WTC11 (cell line): ENCODE measurements around the gene MYH9. TPM values are rescaled to one million over a fixed set of nuclear protein-coding genes. Genes with fewer than 3 reads are reported as not detected.

Source experiments
- ATAC-seq: fragments of 200-7000 bp; cut with Tn5 transposase; 2 replicates; pipeline ENCODE4 v1.10.0; 2021; ENCODE audit warnings: mild to moderate bottlenecking, moderate library complexity
- CTCF ChIA-PET: fragments of 300-600 bp; sonication (Branson Sonifier 250); formaldehyde crosslinking; loops from one replicate; lab custom pipeline; 2021; ENCODE audit warnings: antibody characterized with exemption; lab: Charles Lee
- POLR2A ChIA-PET: fragments of 350-600 bp; sonication (Branson Sonifier 250); formaldehyde crosslinking; loops from one replicate; lab custom pipeline; 2021; ENCODE audit warnings: antibody characterized with exemption; lab: Charles Lee
- DNase-seq: peaks from one replicate; pipeline ENCODE4 v3.0.0; 2021; ENCODE audit warnings: low spot score
- H3K27ac Mint-ChIP-seq: 2 replicates; pipeline ENCODE4 v1.8.0; 2021; ENCODE audit warnings: mixed read lengths
- H3K27me3 Mint-ChIP-seq: 2 replicates; pipeline ENCODE4 v1.8.0; 2021; ENCODE audit warnings: low read depth, mild to moderate bottlenecking, moderate library complexity, mixed read lengths
- H3K36me3 Mint-ChIP-seq: 2 replicates; pipeline ENCODE4 v1.8.0; 2021; ENCODE audit warnings: mixed read lengths
- H3K4me1 Mint-ChIP-seq: 2 replicates; pipeline ENCODE4 v1.8.0; 2022; ENCODE audit warnings: mixed read lengths
- H3K4me3 Mint-ChIP-seq: 2 replicates; pipeline ENCODE4 v1.8.0; 2021; ENCODE audit warnings: mild to moderate bottlenecking, moderate library complexity, mixed read lengths
- H3K9me3 Mint-ChIP-seq: 2 replicates; pipeline ENCODE4 v1.8.0; 2021; ENCODE audit warnings: mixed read lengths
- E2F5 ChIP-seq: sonication (generic); formaldehyde crosslinking; IDR thresholded peaks from 2 replicates; pipeline ENCODE4 v1.8.1; 2022; ENCODE audit warnings: mild to moderate bottlenecking, moderate library complexity, missing genetic modification reagents
- ETV6 ChIP-seq: sonication (generic); formaldehyde crosslinking; IDR thresholded peaks from 2 replicates; pipeline ENCODE4 v1.8.1; 2022; ENCODE audit warnings: mild to moderate bottlenecking, missing genetic modification reagents
- FOXP1 ChIP-seq: sonication (generic); formaldehyde crosslinking; IDR thresholded peaks from 2 replicates; pipeline ENCODE4 v1.8.0; 2022; ENCODE audit warnings: missing genetic modification reagents, mild to moderate bottlenecking, moderate library complexity, borderline replicate concordance
- HMGA2 ChIP-seq: fragments of 250-450 bp; sonication (Bioruptor Pico); IDR thresholded peaks from 2 replicates; pipeline ENCODE4 v1.4.0; 2021; ENCODE audit warnings: mild to moderate bottlenecking, moderate library complexity
- IRF1 ChIP-seq: sonication (generic); formaldehyde crosslinking; IDR thresholded peaks from 2 replicates; pipeline ENCODE4 v1.8.0; 2023; ENCODE audit warnings: missing genetic modification reagents
- IRF2 ChIP-seq: sonication (generic); formaldehyde crosslinking; IDR thresholded peaks from 2 replicates; pipeline ENCODE4 v1.8.0; 2022; ENCODE audit warnings: low read depth, missing genetic modification reagents, borderline replicate concordance
- JAZF1 ChIP-seq: fragments of 250-450 bp; sonication (Bioruptor Pico); IDR thresholded peaks from 2 replicates; pipeline ENCODE4 v1.9.0; 2021; ENCODE audit warnings: moderate library complexity, mild to moderate bottlenecking, inconsistent platforms
- MXD4 ChIP-seq: fragments of 250-450 bp; sonication (Bioruptor Pico); IDR thresholded peaks from 2 replicates; pipeline ENCODE4 v1.8.0; 2021; ENCODE audit warnings: mild to moderate bottlenecking, moderate library complexity, borderline replicate concordance
- NR2C2 ChIP-seq: sonication (generic); formaldehyde crosslinking; IDR thresholded peaks from 2 replicates; pipeline ENCODE4 v1.8.0; 2022; ENCODE audit warnings: mild to moderate bottlenecking, missing genetic modification reagents
- OVOL2 ChIP-seq: fragments of 250-450 bp; sonication (Bioruptor Pico); IDR thresholded peaks from 2 replicates; pipeline ENCODE4 v1.9.0; 2021; ENCODE audit warnings: mild to moderate bottlenecking, borderline replicate concordance
- SP1 ChIP-seq: sonication (generic); formaldehyde crosslinking; conservative IDR thresholded peaks from 2 replicates; pipeline ENCODE4 v1.8.1; 2022; ENCODE audit warnings: missing genetic modification reagents
- TEAD4 ChIP-seq: sonication (generic); formaldehyde crosslinking; IDR thresholded peaks from 2 replicates; pipeline ENCODE4 v1.8.0; 2022; ENCODE audit warnings: mild to moderate bottlenecking, missing genetic modification reagents
- ZNF532 ChIP-seq: fragments of 250-450 bp; sonication (Bioruptor Pico); IDR thresholded peaks from 2 replicates; pipeline ENCODE4 v1.9.0; 2021; ENCODE audit warnings: mild to moderate bottlenecking, borderline replicate concordance
- total RNA-seq: library from RNA; stranded (reverse); gene quantifications from 3 replicates; pipeline ENCODE4 v1.2.3, GENCODE V29; 2021
- TF ChIP-seq, protein P1 (sequence below): fragments of 250-450 bp; sonication (Bioruptor Pico); IDR thresholded peaks from 2 replicates; pipeline ENCODE4 v1.9.0; 2021; ENCODE audit warnings: mild to moderate bottlenecking
- TF ChIP-seq, protein P2 (sequence below): sonication (generic); formaldehyde crosslinking; IDR thresholded peaks from 2 replicates; pipeline ENCODE4 v1.8.1; 2022; ENCODE audit warnings: missing genetic modification reagents, borderline replicate concordance
- TF ChIP-seq, protein P3 (sequence below): sonication (generic); formaldehyde crosslinking; IDR thresholded peaks from 2 replicates; pipeline ENCODE4 v1.8.0; 2023; ENCODE audit warnings: mild to moderate bottlenecking, missing genetic modification reagents
- TF ChIP-seq, protein P4 (sequence below): fragments of 200-600 bp; IDR thresholded peaks from 2 replicates; pipeline ENCODE4 v1.8.0; 2022; ENCODE audit warnings: antibody characterized with exemption

MYH9 gene
- total RNA-seq, 1 experiment from 2014 or later = 277 TPM

- TF ChIP-seq, protein P1, sequence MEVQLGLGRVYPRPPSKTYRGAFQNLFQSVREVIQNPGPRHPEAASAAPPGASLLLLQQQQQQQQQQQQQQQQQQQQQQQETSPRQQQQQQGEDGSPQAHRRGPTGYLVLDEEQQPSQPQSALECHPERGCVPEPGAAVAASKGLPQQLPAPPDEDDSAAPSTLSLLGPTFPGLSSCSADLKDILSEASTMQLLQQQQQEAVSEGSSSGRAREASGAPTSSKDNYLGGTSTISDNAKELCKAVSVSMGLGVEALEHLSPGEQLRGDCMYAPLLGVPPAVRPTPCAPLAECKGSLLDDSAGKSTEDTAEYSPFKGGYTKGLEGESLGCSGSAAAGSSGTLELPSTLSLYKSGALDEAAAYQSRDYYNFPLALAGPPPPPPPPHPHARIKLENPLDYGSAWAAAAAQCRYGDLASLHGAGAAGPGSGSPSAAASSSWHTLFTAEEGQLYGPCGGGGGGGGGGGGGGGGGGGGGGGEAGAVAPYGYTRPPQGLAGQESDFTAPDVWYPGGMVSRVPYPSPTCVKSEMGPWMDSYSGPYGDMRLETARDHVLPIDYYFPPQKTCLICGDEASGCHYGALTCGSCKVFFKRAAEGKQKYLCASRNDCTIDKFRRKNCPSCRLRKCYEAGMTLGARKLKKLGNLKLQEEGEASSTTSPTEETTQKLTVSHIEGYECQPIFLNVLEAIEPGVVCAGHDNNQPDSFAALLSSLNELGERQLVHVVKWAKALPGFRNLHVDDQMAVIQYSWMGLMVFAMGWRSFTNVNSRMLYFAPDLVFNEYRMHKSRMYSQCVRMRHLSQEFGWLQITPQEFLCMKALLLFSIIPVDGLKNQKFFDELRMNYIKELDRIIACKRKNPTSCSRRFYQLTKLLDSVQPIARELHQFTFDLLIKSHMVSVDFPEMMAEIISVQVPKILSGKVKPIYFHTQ = no peak
- TF ChIP-seq SP1 (CRISPR knock-in tag) (no peak), ETV6 (CRISPR knock-in tag) (no peak), E2F5 (CRISPR knock-in tag) (no peak)
- TF ChIP-seq, all 79 proteins: peak for 0
Observed at GRCh38 chr22:36305813-36306212, 82.0 kb downstream of the MYH9 start (continued).

DNA sequence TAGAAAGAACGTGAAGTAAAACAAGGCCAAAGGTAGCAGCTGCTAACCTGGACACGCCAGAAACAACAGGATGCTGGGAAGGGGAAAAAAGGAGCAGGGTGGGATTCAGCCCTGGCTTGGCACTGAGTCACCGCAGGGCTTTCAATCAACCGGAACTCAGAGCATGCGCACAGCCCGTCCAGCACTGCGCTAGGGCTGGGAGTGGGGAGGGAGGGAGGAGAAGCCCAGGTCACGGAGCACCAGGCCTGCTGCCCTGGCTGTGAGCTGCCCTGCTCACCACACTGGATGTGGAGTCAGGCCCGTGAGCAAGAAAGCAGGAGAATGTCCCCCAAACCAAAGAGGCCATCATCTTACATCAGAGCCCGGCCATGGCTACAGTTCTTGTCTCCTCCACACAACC, 83.3 kb downstream of the MYH9 start:
- no peak for TF ChIP-seq IRF1 (CRISPR knock-in tag)
- TF ChIP-seq NR2C2 (CRISPR knock-in tag) = no peak
- TF ChIP-seq IRF2 = no peak
- TF ChIP-seq, protein P2, sequence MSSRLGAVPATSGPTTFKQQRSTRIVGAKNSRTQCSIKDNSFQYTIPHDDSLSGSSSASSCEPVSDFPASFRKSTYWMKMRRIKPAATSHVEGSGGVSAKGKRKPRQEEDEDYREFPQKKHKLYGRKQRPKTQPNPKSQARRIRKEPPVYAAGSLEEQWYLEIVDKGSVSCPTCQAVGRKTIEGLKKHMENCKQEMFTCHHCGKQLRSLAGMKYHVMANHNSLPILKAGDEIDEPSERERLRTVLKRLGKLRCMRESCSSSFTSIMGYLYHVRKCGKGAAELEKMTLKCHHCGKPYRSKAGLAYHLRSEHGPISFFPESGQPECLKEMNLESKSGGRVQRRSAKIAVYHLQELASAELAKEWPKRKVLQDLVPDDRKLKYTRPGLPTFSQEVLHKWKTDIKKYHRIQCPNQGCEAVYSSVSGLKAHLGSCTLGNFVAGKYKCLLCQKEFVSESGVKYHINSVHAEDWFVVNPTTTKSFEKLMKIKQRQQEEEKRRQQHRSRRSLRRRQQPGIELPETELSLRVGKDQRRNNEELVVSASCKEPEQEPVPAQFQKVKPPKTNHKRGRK (CRISPR knock-in tag) = no peak
- no peak for TF ChIP-seq TEAD4 (CRISPR knock-in tag)
- no peak for TF ChIP-seq MXD4 (CRISPR knock-in tag)
- POLR2A ChIA-PET = no interaction called here
- 0 out of 2 replicates have a peak overlapping the region, but pooled peaks have one; percentile 49 for H3K27ac Mint-ChIP-seq
- CTCF ChIA-PET = interaction anchor here (1.4 to 3.2 kb wide), 2 partner anchors 166 to 182 kb away, joined by 3 to 17 read pairs; no protein-coding TSS in a partner anchor
- H3K4me1 Mint-ChIP-seq = no peaks in the 10 kb centered on the region
- no peaks in the 10 kb centered on the region for H3K9me3 Mint-ChIP-seq
- H3K36me3 Mint-ChIP-seq = peaks cover 72% of the 10 kb centered on the region
- no peak overlapping the region for H3K4me3 Mint-ChIP-seq
- DNase-seq (no peak), ATAC-seq (no peak)
- no peaks in the 10 kb centered on the region for H3K27me3 Mint-ChIP-seq

GRCh38 chr22:36303874-36304273, 83.9 kb downstream of the MYH9 start:
- ChIA-PET POLR2A (no interaction called here), CTCF (interaction anchor here (3.2 kb wide), 1 partner anchor 183 kb away, joined by 17 read pairs; no protein-coding TSS in a partner anchor)
- Mint-ChIP-seq H3K4me1 (no peaks in the 10 kb centered on the region), H3K27me3 (no peaks in the 10 kb centered on the region), H3K9me3 (no peaks in the 10 kb centered on the region), H3K27ac (peak overlapping the region; percentile 49; the same call in 1 of the 2 replicates), H3K36me3 (peaks cover 70% of the 10 kb centered on the region), H3K4me3 (no peak overlapping the region)
- ATAC-seq = no peak
- DNase-seq = no peak
- TF ChIP-seq, protein P3, sequence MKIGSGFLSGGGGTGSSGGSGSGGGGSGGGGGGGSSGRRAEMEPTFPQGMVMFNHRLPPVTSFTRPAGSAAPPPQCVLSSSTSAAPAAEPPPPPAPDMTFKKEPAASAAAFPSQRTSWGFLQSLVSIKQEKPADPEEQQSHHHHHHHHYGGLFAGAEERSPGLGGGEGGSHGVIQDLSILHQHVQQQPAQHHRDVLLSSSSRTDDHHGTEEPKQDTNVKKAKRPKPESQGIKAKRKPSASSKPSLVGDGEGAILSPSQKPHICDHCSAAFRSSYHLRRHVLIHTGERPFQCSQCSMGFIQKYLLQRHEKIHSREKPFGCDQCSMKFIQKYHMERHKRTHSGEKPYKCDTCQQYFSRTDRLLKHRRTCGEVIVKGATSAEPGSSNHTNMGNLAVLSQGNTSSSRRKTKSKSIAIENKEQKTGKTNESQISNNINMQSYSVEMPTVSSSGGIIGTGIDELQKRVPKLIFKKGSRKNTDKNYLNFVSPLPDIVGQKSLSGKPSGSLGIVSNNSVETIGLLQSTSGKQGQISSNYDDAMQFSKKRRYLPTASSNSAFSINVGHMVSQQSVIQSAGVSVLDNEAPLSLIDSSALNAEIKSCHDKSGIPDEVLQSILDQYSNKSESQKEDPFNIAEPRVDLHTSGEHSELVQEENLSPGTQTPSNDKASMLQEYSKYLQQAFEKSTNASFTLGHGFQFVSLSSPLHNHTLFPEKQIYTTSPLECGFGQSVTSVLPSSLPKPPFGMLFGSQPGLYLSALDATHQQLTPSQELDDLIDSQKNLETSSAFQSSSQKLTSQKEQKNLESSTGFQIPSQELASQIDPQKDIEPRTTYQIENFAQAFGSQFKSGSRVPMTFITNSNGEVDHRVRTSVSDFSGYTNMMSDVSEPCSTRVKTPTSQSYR (CRISPR knock-in tag) = no peak
- no peak for TF ChIP-seq HMGA2 (CRISPR knock-in tag)
- TF ChIP-seq JAZF1 = no peak
- no peak for TF ChIP-seq ZNF532 (CRISPR knock-in tag)
- TF ChIP-seq, protein P4, sequence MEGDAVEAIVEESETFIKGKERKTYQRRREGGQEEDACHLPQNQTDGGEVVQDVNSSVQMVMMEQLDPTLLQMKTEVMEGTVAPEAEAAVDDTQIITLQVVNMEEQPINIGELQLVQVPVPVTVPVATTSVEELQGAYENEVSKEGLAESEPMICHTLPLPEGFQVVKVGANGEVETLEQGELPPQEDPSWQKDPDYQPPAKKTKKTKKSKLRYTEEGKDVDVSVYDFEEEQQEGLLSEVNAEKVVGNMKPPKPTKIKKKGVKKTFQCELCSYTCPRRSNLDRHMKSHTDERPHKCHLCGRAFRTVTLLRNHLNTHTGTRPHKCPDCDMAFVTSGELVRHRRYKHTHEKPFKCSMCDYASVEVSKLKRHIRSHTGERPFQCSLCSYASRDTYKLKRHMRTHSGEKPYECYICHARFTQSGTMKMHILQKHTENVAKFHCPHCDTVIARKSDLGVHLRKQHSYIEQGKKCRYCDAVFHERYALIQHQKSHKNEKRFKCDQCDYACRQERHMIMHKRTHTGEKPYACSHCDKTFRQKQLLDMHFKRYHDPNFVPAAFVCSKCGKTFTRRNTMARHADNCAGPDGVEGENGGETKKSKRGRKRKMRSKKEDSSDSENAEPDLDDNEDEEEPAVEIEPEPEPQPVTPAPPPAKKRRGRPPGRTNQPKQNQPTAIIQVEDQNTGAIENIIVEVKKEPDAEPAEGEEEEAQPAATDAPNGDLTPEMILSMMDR = no peak
- TF ChIP-seq OVOL2 (CRISPR knock-in tag) = no peak
- no peak for TF ChIP-seq FOXP1
